Effector memory CD4-positive, alpha-beta T cell (primary cell): ENCODE data around the gene LRRC45.
A peak's percentile ranks its signal among the peaks of the same experiment; 100 is the strongest.

Experiments used
- DNase-seq, 3 donors: peaks; one replicate each; pipeline ENCODE4 v3.0.0-alpha.2; 2020
- H3K27ac ChIP-seq: 2 replicates; pipeline ENCODE4 v1.7.0; 2013; ENCODE audit warnings: mild to moderate bottlenecking, low read length, moderate library complexity; ENCODE audit not compliant: insufficient read depth, poor library complexity, severe bottlenecking
- H3K27me3 ChIP-seq: replicated peaks from 2 replicates; pipeline ENCODE4 v1.7.0; 2013; ENCODE audit warnings: mild to moderate bottlenecking, low read length; ENCODE audit not compliant: insufficient read depth, control insufficient read depth, poor library complexity, severe bottlenecking
- H3K36me3 ChIP-seq: 2 replicates; pipeline ENCODE4 v1.7.0; 2013; ENCODE audit warnings: mild to moderate bottlenecking, low read length, moderate library complexity; ENCODE audit not compliant: control insufficient read depth, insufficient read depth
- H3K4me1 ChIP-seq: 2 replicates; pipeline ENCODE4 v1.7.0; 2013; ENCODE audit warnings: low read length, mild to moderate bottlenecking; ENCODE audit not compliant: control insufficient read depth, insufficient read depth, poor library complexity, severe bottlenecking
- H3K4me3 ChIP-seq: 2 replicates; pipeline ENCODE4 v1.7.0; 2013; ENCODE audit warnings: low read length, low read depth, mild to moderate bottlenecking; ENCODE audit not compliant: insufficient read depth, poor library complexity, severe bottlenecking
- H3K9me3 ChIP-seq: 2 replicates; pipeline ENCODE4 v1.7.0; 2013; ENCODE audit warnings: mild to moderate bottlenecking, low read length, moderate library complexity; ENCODE audit not compliant: control insufficient read depth

LRRC45 gene

GRCh38 chr17:82063424-82064415 lies 40.6 kb downstream of the LRRC45 start:
- no peak for DNase-seq
- Histone ChIP-seq H3K4me3 (no peak overlapping the region), H3K27me3 (no peaks in the 10 kb centered on the region), H3K27ac (no peak overlapping the region), H3K36me3 (peaks cover 43% of the 10 kb centered on the region), H3K9me3 (no peaks in the 10 kb centered on the region), H3K4me1 (peaks cover 18% of the 10 kb centered on the region)

GRCh38 chr17:82064433-82065192 lies 41.5 kb downstream of the LRRC45 start:
- no peaks in the 10 kb centered on the region for H3K27me3 ChIP-seq
- H3K9me3 ChIP-seq: no peaks in the 10 kb centered on the region
- no peak for DNase-seq
- peak overlapping the region; percentile 68 for H3K4me3 ChIP-seq
- H3K27ac ChIP-seq: peak overlapping the region; percentile 61
- H3K4me1 ChIP-seq: peaks cover 18% of the 10 kb centered on the region
- H3K36me3 ChIP-seq: peaks cover 34% of the 10 kb centered on the region

GRCh38 chr17:82065193-82065637 lies 42.1 kb downstream of the LRRC45 start:
- Histone ChIP-seq H3K27me3 (no peaks in the 10 kb centered on the region), H3K4me1 (peaks cover 18% of the 10 kb centered on the region), H3K9me3 (no peaks in the 10 kb centered on the region), H3K27ac (peak overlapping the region; percentile 61), H3K36me3 (peaks cover 28% of the 10 kb centered on the region), H3K4me3 (peak overlapping the region; percentile 68)
- peak in 1 of 3 donors; percentile 12 for DNase-seq

- Histone ChIP-seq H3K4me1 (peaks cover 18% of the 10 kb centered on the region), H3K9me3 (no peaks in the 10 kb centered on the region), H3K36me3 (peaks cover 23% of the 10 kb centered on the region), H3K4me3 (peak within 1 kb of the TSS; percentile 68), H3K27me3 (no peaks in the 10 kb centered on the region), H3K27ac (peak within 1 kb of the TSS; percentile 79)
- peak; percentile 48 to 55 (median 48) for DNase-seq
Measured at GRCh38 chr17:82065638-82066303, 42.7 kb downstream of the LRRC45 start, which contains the start of gene DUS1L. Gene DUS1L (minus strand): TSS chr17:82065804. CDS start chr17:82065059, 745 bp downstream.

- Histone ChIP-seq H3K4me3 (no peak overlapping the region), H3K4me1 (peaks cover 6% of the 10 kb centered on the region), H3K36me3 (no peaks in the 10 kb centered on the region), H3K27ac (no peak overlapping the region), H3K27me3 (no peaks in the 10 kb centered on the region), H3K9me3 (no peaks in the 10 kb centered on the region)
- no peak for DNase-seq
Measured at GRCh38 chr17:82070611-82071010, 47.5 kb downstream of the LRRC45 start.

- H3K27me3 ChIP-seq: no peaks in the 10 kb centered on the region
Measured at GRCh38 chr17:82072827-82073226, 49.7 kb downstream of the LRRC45 start.

GRCh38 chr17:82073446-82073845 lies 50.3 kb downstream of the LRRC45 start:
- H3K9me3 ChIP-seq: no peaks in the 10 kb centered on the region
- no peaks in the 10 kb centered on the region for H3K36me3 ChIP-seq
- no peak for DNase-seq
- H3K27me3 ChIP-seq: no peaks in the 10 kb centered on the region
- no peak overlapping the region for H3K4me3 ChIP-seq
- H3K27ac ChIP-seq: no peak overlapping the region
- H3K4me1 ChIP-seq: no peaks in the 10 kb centered on the region

More at GRCh38 chr17:82072827-82073226, 49.7 kb downstream of the LRRC45 start:
- Histone ChIP-seq H3K4me3 (no peak overlapping the region), H3K36me3 (no peaks in the 10 kb centered on the region), H3K4me1 (no peaks in the 10 kb centered on the region), H3K27ac (no peak overlapping the region), H3K9me3 (no peaks in the 10 kb centered on the region)
- DNase-seq: no peak

GRCh38 chr17:82076018-82076784 lies 53.1 kb downstream of the LRRC45 start:
- no peak overlapping the region for H3K27ac ChIP-seq
- H3K4me1 ChIP-seq: no peaks in the 10 kb centered on the region
- no peak overlapping the region for H3K4me3 ChIP-seq
- H3K27me3 ChIP-seq: no peaks in the 10 kb centered on the region
- no peaks in the 10 kb centered on the region for H3K9me3 ChIP-seq
- peaks cover 21% of the 10 kb centered on the region for H3K36me3 ChIP-seq
- no peak for DNase-seq
